GM12878 (cell line): Measurements from ENCODE around the gene BEGAIN. TPM values are rescaled to one million over a fixed set of nuclear protein-coding genes. Genes with fewer than 3 reads are reported as not detected.

Experiments used
- ATAC-seq: fragments of 200-7000 bp; cut with Tn5 transposase; 3 replicates; pipeline ENCODE4 v1.9.1; 2020; ENCODE audit warnings: mild to moderate bottlenecking, moderate library complexity
- BruUV-seq: library from RNA; stranded (reverse); fragments of 400-500 nt; replicated peaks from 2 replicates; lab custom pipeline; 2021; lab: Mats Ljungman, UMichigan
- CTCF ChIA-PET: fragments of 300-600 bp; sonication (Branson Sonifier 250); formaldehyde crosslinking; extraction: SDS; loops from one replicate; lab custom pipeline; 2021; ENCODE audit warnings: inconsistent platforms; lab: Yijun Ruan, JAX
- POLR2A ChIA-PET: fragments of 350-600 bp; formaldehyde crosslinking; extraction: SDS; loops from one replicate; lab custom pipeline; 2021; ENCODE audit warnings: inconsistent platforms; lab: Charles Lee
- RAD21 ChIA-PET: fragments of 300-600 bp; sonication (Branson Sonifier 250); formaldehyde crosslinking; loops from one replicate; lab custom pipeline; 2023; ENCODE audit warnings: antibody characterized with exemption; ENCODE audit not compliant: unreplicated experiment; lab: Charles Lee
- SMC1A ChIA-PET: fragments of 300-600 bp; sonication (Branson Sonifier 250); formaldehyde crosslinking; loops from one replicate; lab custom pipeline; 2023; ENCODE audit not compliant: unreplicated experiment, uncharacterized antibody; lab: Charles Lee
- DNase-seq: peaks from one replicate; pipeline ENCODE4 v3.0.0-alpha.2; 2011; ENCODE audit warnings: low read depth, low spot score
- FAIRE-seq: peaks from 3 replicates; lab custom pipeline; 2011; peaks lifted over from hg19 to GRCh38; lab: Jason Lieb, UNC
- H2AFZ ChIP-seq: 2 replicates; pipeline ENCODE4 v1.6.0; 2011; ENCODE audit warnings: low read depth, low read length, control low read depth; ENCODE audit not compliant: control insufficient read depth
- H3K27ac ChIP-seq: 2 replicates; pipeline ENCODE4 v1.5.1; 2011; ENCODE audit warnings: control low read depth; ENCODE audit not compliant: control insufficient read depth, insufficient read depth
- H3K27me3 ChIP-seq, 2 experiments: replicated peaks in 1 of 2; 2 replicates each; pipeline versions ENCODE4 v1.6.0 to v1.6.1; 2011; ENCODE audit warnings: low read length in 1 of 2; ENCODE audit not compliant: control insufficient read depth in 2 of 2, insufficient read depth in 2 of 2
- H3K36me3 ChIP-seq, 2 experiments: 2 replicates each; pipeline ENCODE4 v1.5.1; 2011; ENCODE audit warnings: low read length in 1 of 2; ENCODE audit not compliant: control insufficient read depth in 2 of 2, insufficient read depth in 2 of 2
- H3K4me1 ChIP-seq: 2 replicates; pipeline ENCODE4 v1.6.1; 2011; ENCODE audit warnings: mild to moderate bottlenecking, low read length, moderate library complexity, mixed read lengths; ENCODE audit not compliant: control insufficient read depth, insufficient read depth
- H3K4me2 ChIP-seq: 2 replicates; pipeline ENCODE4 v1.6.0; 2011; ENCODE audit warnings: control low read depth; ENCODE audit not compliant: control insufficient read depth, insufficient read depth
- H3K4me3 ChIP-seq: fragments of 200-600 bp; sonication (generic); 2 replicates; pipeline ENCODE4 v1.5.1; 2016
- H3K79me2 ChIP-seq: 2 replicates; pipeline ENCODE4 v1.6.0; 2011; ENCODE audit warnings: low read length; ENCODE audit not compliant: control insufficient read depth, insufficient read depth
- H3K9ac ChIP-seq: 2 replicates; pipeline ENCODE4 v1.8.0; 2011; ENCODE audit warnings: low read length, control low read depth, mixed read lengths; ENCODE audit not compliant: control insufficient read depth, insufficient read depth
- H3K9me3 ChIP-seq: replicated peaks from 3 replicates; pipeline ENCODE4 v1.5.1; 2011; ENCODE audit warnings: mild to moderate bottlenecking, low read length; ENCODE audit not compliant: control insufficient read depth, insufficient read depth
- H4K20me1 ChIP-seq: 2 replicates; pipeline ENCODE4 v1.6.0; 2011; ENCODE audit not compliant: control insufficient read depth, insufficient read depth
- CREB1 ChIP-seq: IDR thresholded peaks from 2 replicates; pipeline ENCODE4 v1.6.1; 2012; ENCODE audit warnings: low read depth, mild to moderate bottlenecking, inconsistent platforms
- E4F1 ChIP-seq: fragments of 450-650 bp; IDR thresholded peaks from 2 replicates; pipeline ENCODE4 v1.6.1; 2018; ENCODE audit warnings: borderline replicate concordance, mild to moderate bottlenecking; ENCODE audit not compliant: partially characterized antibody
- KAT2A ChIP-seq: conservative IDR thresholded peaks from 2 replicates; pipeline ENCODE4 v1.6.1; 2011; ENCODE audit warnings: low read depth, low read length; ENCODE audit not compliant: control insufficient read depth
- KDM1A ChIP-seq: fragments of 200-600 bp; sonication (generic); IDR thresholded peaks from 2 replicates; pipeline ENCODE4 v1.6.1; 2016; ENCODE audit warnings: borderline replicate concordance
- MXI1 ChIP-seq: fragments of 150-350 bp; IDR thresholded peaks from 2 replicates; pipeline ENCODE4 v1.6.1; 2011; ENCODE audit warnings: low read depth, mild to moderate bottlenecking, inconsistent platforms, low read length, improper control_type of control experiment
- NR2C2 ChIP-seq: IDR thresholded peaks from 2 replicates; pipeline ENCODE4 v1.6.1; 2011; ENCODE audit warnings: borderline replicate concordance, low read depth; ENCODE audit not compliant: control insufficient read depth, insufficient read length
- SIN3A ChIP-seq: IDR thresholded peaks from 2 replicates; pipeline ENCODE4 v1.6.1; 2012; ENCODE audit warnings: low read depth, low read length, improper control_type of control experiment
- TBL1XR1 ChIP-seq: IDR thresholded peaks from 2 replicates; pipeline ENCODE4 v1.6.1; 2012; ENCODE audit warnings: low read depth, low read length, improper control_type of control experiment
- TCF3 ChIP-seq: IDR thresholded peaks from 2 replicates; pipeline ENCODE4 v1.6.1; 2012; ENCODE audit warnings: low read depth, mild to moderate bottlenecking, low read length, borderline replicate concordance; ENCODE audit not compliant: insufficient read depth
- YBX1 ChIP-seq: fragments of 450-650 bp; IDR thresholded peaks from 2 replicates; pipeline ENCODE4 v1.6.1; 2016; ENCODE audit warnings: antibody characterized with exemption
- ZBTB40 ChIP-seq: fragments of 450-650 bp; IDR thresholded peaks from 2 replicates; pipeline ENCODE4 v1.6.1; 2016; ENCODE audit warnings: mild to moderate bottlenecking, moderate library complexity, borderline replicate concordance
- ZNF592 ChIP-seq: fragments of 450-650 bp; IDR thresholded peaks from 2 replicates; pipeline ENCODE4 v1.6.1; 2017; ENCODE audit warnings: mild to moderate bottlenecking, moderate library complexity
- WGBS: methylation state at CpG from one replicate; pipeline ENCODE4 v1.1.6; 2016; ENCODE audit warnings: low lambda C conversion rate; ENCODE audit not compliant: insufficient replicate concordance, insufficient coverage; ENCODE audit errors: missing lambda C conversion rate; 5-methylcytosine and 5-hydroxymethylcytosine counted together
- in situ Hi-C: fragments of 300-500 bp; cut with MboI; formaldehyde crosslinking; loops from 9 replicates; pipeline ENCODE4 v1.14.3; 2018; ENCODE audit warnings: mixed read lengths
- intact Hi-C: fragments of 100-400 bp; cut with micrococcal nuclease; formaldehyde crosslinking; loops from one replicate; pipeline ENCODE4 v1.14.2; 2022; ENCODE audit not compliant: unreplicated experiment
- polyA plus RNA-seq, 11 experiments: library from polyadenylated mRNA; depleted of rRNA in 4 of 11; unstranded in 6 of 11; stranded (reverse) in 5 of 11; fragments of >200 nt; fragmentation: Nextera tagmentation in 4 of 11; fragmentation: Illumina TruSeq in 1 of 11; extraction: Ambion mirVana in 4 of 11; extraction: Trizol in 1 of 11; gene quantifications; 1 replicate in 1 of 11; 2 replicates in 10 of 11; pipeline versions ENCODE4 v1.2.1 to v1.2.3, GENCODE V29; 2011 to 2016; ENCODE audit warnings: inconsistent platforms in 2 of 11, missing spikeins in 2 of 11, low read depth in 1 of 11
- total RNA-seq, 4 experiments: library from RNA; depleted of rRNA in 3 of 4; stranded (reverse); fragments of >200 nt in 3 of 4; fragmentation: Illumina TruSeq in 1 of 4; extraction: Trizol in 1 of 4; gene quantifications; 2 replicates each; pipeline versions ENCODE4 v1.2.1 to v1.2.3, GENCODE V29; 2013 to 2021

Gene BEGAIN
- total and polyA plus RNA-seq, 10 of the 15 experiments (the other 5 are each of a cell fraction or from before 2014, with no cell fraction given): 0.01 to 0.31 (median 0.06) TPM; not detected in 5

GRCh38 chr14:100616854-100617409 is 29.7 kb upstream of the BEGAIN start:
- POLR2A ChIA-PET: no interaction called here
- H3K36me3 ChIP-seq: no peaks in the 10 kb centered on the region
- no peak overlapping the region for H3K27ac ChIP-seq
- H3K9me3 ChIP-seq: no peaks in the 10 kb centered on the region
- no peak overlapping the region for H2AFZ ChIP-seq
- WGBS: 19% methylated on average over 10 of the region's 10 CpGs
- RAD21 ChIA-PET: no interaction called here
- H3K27me3 ChIP-seq: peaks cover 0 to 4% of the 10 kb centered on the region in 2 experiments; a peak in 2 of 4 replicates
- no peak overlapping the region for H3K4me2 ChIP-seq
- no peaks in the 10 kb centered on the region for H3K4me1 ChIP-seq
- BruUV-seq: no TSS peak
- TF ChIP-seq YBX1 (no peak), TCF3 (no peak), KAT2A (no peak), SIN3A (no peak), MXI1 (no peak), E4F1 (no peak), KDM1A (no peak), TBL1XR1 (no peak), CREB1 (no peak), NR2C2 (no peak), ZNF592 (no peak), ZBTB40 (no peak)
- no peak overlapping the region for H3K4me3 ChIP-seq
- intact Hi-C loops: no loop called here
- H3K79me2 ChIP-seq: no peaks in the 10 kb centered on the region
- FAIRE-seq (no peak), DNase-seq (no peak), ATAC-seq (no peak)
- in situ Hi-C loops: no loop called here
- no peaks in the 10 kb centered on the region for H4K20me1 ChIP-seq
- SMC1A ChIA-PET: interaction anchor here (0.6 to 1.1 kb wide), 4 partner anchors 29 to 231 kb away, joined by 3 to 4 read pairs (median 3); no protein-coding TSS in a partner anchor
- CTCF ChIA-PET: interaction anchor here (1.9 kb wide), 1 partner anchor 29 kb away, joined by 5 read pairs; no protein-coding TSS in a partner anchor
- no peak overlapping the region for H3K9ac ChIP-seq
